ENCODE data around the gene SIM1.

The SIM1 gene

GRCh38 chr6:100430962-100431361, 33.8 kb downstream of the SIM1 start:
- no peak for TF ChIP-seq CTCF (IDR thresholded peaks at IDR 0.05; ENCODE audit: extremely low read depth, insufficient read depth, missing control alignments)
- in situ Hi-C loops (cut with MboI; ENCODE audit: low pct_unique_long_range_greater_than_20kb, low sequenced_read_pairs, unreplicated experiment): no loop called here
- DNase-seq (ENCODE audit: low spot score): no peak

GRCh38 chr6:100427452-100427851, 37.3 kb downstream of the SIM1 start:
- in situ Hi-C loops (cut with MboI; ENCODE audit: low pct_unique_long_range_greater_than_20kb, low sequenced_read_pairs, unreplicated experiment): no loop called here
- no peak for DNase-seq (ENCODE audit: low spot score)
- TF ChIP-seq CTCF (IDR thresholded peaks at IDR 0.05; ENCODE audit: extremely low read depth, insufficient read depth, missing control alignments): no peak

GRCh38 chr6:100426744-100427338, 37.9 kb downstream of the SIM1 start:
- no peak for TF ChIP-seq CTCF (IDR thresholded peaks at IDR 0.05; ENCODE audit: extremely low read depth, insufficient read depth, missing control alignments)
- no peak for DNase-seq (ENCODE audit: low spot score)
- in situ Hi-C loops (cut with MboI; ENCODE audit: low pct_unique_long_range_greater_than_20kb, low sequenced_read_pairs, unreplicated experiment): no loop called here

- in situ Hi-C loops (cut with MboI; ENCODE audit: low pct_unique_long_range_greater_than_20kb, low sequenced_read_pairs, unreplicated experiment): no loop called here
- DNase-seq (ENCODE audit: low spot score): no peak
- no peak for TF ChIP-seq CTCF (IDR thresholded peaks at IDR 0.05; ENCODE audit: extremely low read depth, insufficient read depth, missing control alignments)
Measured at GRCh38 chr6:100426241-100426640, 38.5 kb downstream of the SIM1 start.

- in situ Hi-C loops (cut with MboI; ENCODE audit: low pct_unique_long_range_greater_than_20kb, low sequenced_read_pairs, unreplicated experiment): no loop called here
- no peak for DNase-seq (ENCODE audit: low spot score)
- no peak for TF ChIP-seq CTCF (IDR thresholded peaks at IDR 0.05; ENCODE audit: extremely low read depth, insufficient read depth, missing control alignments)
Measured at GRCh38 chr6:100420711-100421110, 44.0 kb downstream of the SIM1 start.

- in situ Hi-C loops (cut with MboI; ENCODE audit: low pct_unique_long_range_greater_than_20kb, low sequenced_read_pairs, unreplicated experiment): no loop called here
- no peak for DNase-seq (ENCODE audit: low spot score)
- TF ChIP-seq CTCF (IDR thresholded peaks at IDR 0.05; ENCODE audit: extremely low read depth, insufficient read depth, missing control alignments): no peak
Measured at GRCh38 chr6:100417036-100417435, 47.7 kb downstream of the SIM1 start.

- no peak for TF ChIP-seq CTCF (IDR thresholded peaks at IDR 0.05; ENCODE audit: extremely low read depth, insufficient read depth, missing control alignments)
- in situ Hi-C loops (cut with MboI; ENCODE audit: low pct_unique_long_range_greater_than_20kb, low sequenced_read_pairs, unreplicated experiment): no loop called here
- DNase-seq (ENCODE audit: low spot score): no peak
Measured at GRCh38 chr6:100415768-100416167, 49.0 kb downstream of the SIM1 start.

All from GM13977 (cell line).